GM19351 (cell line): ENCODE results near the gene PLB1.
A peak's percentile ranks its signal among the peaks of the same experiment; 100 is the strongest.

Source experiments
- ATAC-seq: cut with Tn5 transposase; IDR thresholded peaks from one replicate; pipeline ENCODE4 v1.9.1; 2021; ENCODE audit warnings: mild to moderate bottlenecking, moderate library complexity; ENCODE audit not compliant: unreplicated experiment

Gene PLB1

GRCh38 chr2:28558158-28558820 is 62.4 kb downstream of the PLB1 start:
- no peak for ATAC-seq

GRCh38 chr2:28558918-28559317 is 63.1 kb downstream of the PLB1 start:
- ATAC-seq: no peak

- no peak for ATAC-seq
Measured at GRCh38 chr2:28563869-28564268, 68.0 kb downstream of the PLB1 start.

GRCh38 chr2:28564346-28564745 is 68.5 kb downstream of the PLB1 start:
- no peak for ATAC-seq

- no peak for ATAC-seq
Measured at GRCh38 chr2:28565033-28565432, 69.2 kb downstream of the PLB1 start.

GRCh38 chr2:28565720-28566295 is 69.9 kb downstream of the PLB1 start:
- ATAC-seq: no peak

GRCh38 chr2:28566521-28567041 is 70.7 kb downstream of the PLB1 start:
- ATAC-seq: peak; percentile 94

- no peak for ATAC-seq
Measured at GRCh38 chr2:28567061-28567471, 71.2 kb downstream of the PLB1 start.

- no peak for ATAC-seq
Measured at GRCh38 chr2:28568036-28568435, 72.2 kb downstream of the PLB1 start.

- no peak for ATAC-seq
Measured at GRCh38 chr2:28568533-28568932, 72.7 kb downstream of the PLB1 start.

- ATAC-seq: no peak
Measured at GRCh38 chr2:28570431-28570830, 74.6 kb downstream of the PLB1 start.

- ATAC-seq: no peak
Measured at GRCh38 chr2:28576714-28577113, 80.9 kb downstream of the PLB1 start.

- no peak for ATAC-seq
Measured at GRCh38 chr2:28577791-28578680, 82.2 kb downstream of the PLB1 start.

- ATAC-seq: no peak
Measured at GRCh38 chr2:28578774-28579173, 82.9 kb downstream of the PLB1 start.

- ATAC-seq: no peak
Measured at GRCh38 chr2:28579606-28580005, 83.7 kb downstream of the PLB1 start.

GRCh38 chr2:28580078-28580477 is 84.2 kb downstream of the PLB1 start:
- no peak for ATAC-seq

GRCh38 chr2:28581312-28581711 is 85.5 kb downstream of the PLB1 start:
- ATAC-seq: no peak

GRCh38 chr2:28582152-28582551 is 86.3 kb downstream of the PLB1 start:
- ATAC-seq: no peak

GRCh38 chr2:28582595-28582994 is 86.7 kb downstream of the PLB1 start:
- no peak for ATAC-seq

- peak; percentile 70 for ATAC-seq
Measured at GRCh38 chr2:28583899-28584553, 88.2 kb downstream of the PLB1 start.

GRCh38 chr2:28586867-28587266 is 91.0 kb downstream of the PLB1 start:
- ATAC-seq: peak; percentile 49
